Measurements from ENCODE around the gene GFOD1. TPM values are rescaled to one million over a fixed set of nuclear protein-coding genes. Genes with fewer than 3 reads are reported as not detected.

GFOD1 gene
- total and polyA plus RNA-seq, 2 of the 4 experiments (the other 2 are of a cell fraction), result 1.8 to 3.4 TPM

- POLR2A ChIA-PET (ENCODE audit: unreplicated experiment), result no interaction called here
- no peak overlapping the region for H2AK9ac ChIP-seq (replicated peaks; ENCODE audit: low read depth, low read length, poor library complexity)
- no peak overlapping the region; the same call in none of the 2 replicates for H3K14ac ChIP-seq (replicated peaks; ENCODE audit: low read depth, low read length)
- TF ChIP-seq MAFK (IDR thresholded peaks at IDR 0.05; ENCODE audit: low read depth, low read length) (no peak), SMC3 (IDR thresholded peaks at IDR 0.05; ENCODE audit: low read depth, low read length) (no peak)
- no peak overlapping the region; the same call in 1 of the 2 replicates for H3K18ac ChIP-seq (ENCODE audit: low read depth, low read length)
- H3K9me1 ChIP-seq (ENCODE audit: insufficient read depth, low read length), result peaks cover 19% of the 10 kb centered on the region
- peaks cover 0 to 46% of the 10 kb centered on the region in 2 experiments; a peak in 2 of 4 replicates for H3K79me1 ChIP-seq (ENCODE audit: low read depth in 1 of 2, low read length in 2 of 2)
- no peak overlapping the region for H4K8ac ChIP-seq (ENCODE audit: low read depth in 2 of 2, low read length in 2 of 2)
- no peak overlapping the region for H4K5ac ChIP-seq (ENCODE audit: low read depth, low read length)
- H4K91ac ChIP-seq (ENCODE audit: insufficient read depth, low read depth, low read length), result no peak overlapping the region
- 0 out of 2 replicates have a peak overlapping the region, but pooled peaks have one; percentile 17 for H3K4ac ChIP-seq (ENCODE audit: low read depth, low read length)
- no TSS peak for BruUV-seq (replicated peaks)
- H2BK120ac ChIP-seq (ENCODE audit: low read depth, low read length), result no peak overlapping the region
- DNase-seq, result no peak
- dilution Hi-C loops (cut with HindIII; ENCODE audit: low sequenced_read_pairs, unreplicated experiment), result no loop called here
- H3K27me3 ChIP-seq (ENCODE audit: control insufficient read depth, insufficient read depth, low read length), result no peaks in the 10 kb centered on the region
- no peak overlapping the region for H3K27ac ChIP-seq (ENCODE audit: insufficient read depth, low read length)
- peaks cover 4% of the 10 kb centered on the region for H3K9me3 ChIP-seq (ENCODE audit: control insufficient read depth, insufficient read depth, low read length)
- WGBS, 2 experiments (ENCODE audit: extremely low coverage in 2 of 2, insufficient read length in 1 of 2), result 80% methylated on average over 1 of the region's 6 CpGs; no CpG with 5 or more reads in 1 of the 2 experiments
- no peak overlapping the region for H3K23ac ChIP-seq (ENCODE audit: low read depth, low read length)
- no peak overlapping the region for H3K4me3 ChIP-seq (ENCODE audit: insufficient read depth, low read depth, low read length)
- H4K20me1 ChIP-seq (ENCODE audit: insufficient read depth, low read length), result 0 out of 2 replicates have a peak, but pooled peaks cover 4% of the 10 kb centered on the region
- H2AK5ac ChIP-seq (ENCODE audit: low read depth, low read length), result peak overlapping the region; percentile 12; the same call in 1 of the 2 replicates
- no peak overlapping the region for H3K56ac ChIP-seq (ENCODE audit: extremely low read depth, insufficient read depth, low read length)
- no peaks in the 10 kb centered on the region for H3K36me3 ChIP-seq (ENCODE audit: control insufficient read depth, insufficient read depth, low read length)
- intact Hi-C loops (cut with micrococcal nuclease), result no loop called here
- in situ Hi-C loops (cut with MboI; ENCODE audit: low sequenced_read_pairs), result no loop called here
- CTCF ChIA-PET, result no interaction called here
- no peak for ATAC-seq (ENCODE audit: low read depth)
- H2BK20ac ChIP-seq (ENCODE audit: low read depth, low read length), result no peak overlapping the region
- H2BK15ac ChIP-seq (ENCODE audit: low read depth, low read length), result no peak overlapping the region
- no peak overlapping the region for H3K4me2 ChIP-seq (ENCODE audit: low read depth, low read length)
- H3K9ac ChIP-seq (ENCODE audit: low read depth, low read length), result no peak overlapping the region
- peaks cover 16% of the 10 kb centered on the region for H3K4me1 ChIP-seq (ENCODE audit: control insufficient read depth, insufficient read depth, low read length)
- no peak overlapping the region for H2AFZ ChIP-seq (replicated peaks; ENCODE audit: low read length, poor library complexity)
- no peak overlapping the region for H2BK5ac ChIP-seq (ENCODE audit: low read depth, low read length, poor library complexity, severe bottlenecking)
Observed at GRCh38 chr6:13466304-13467215, 20.8 kb downstream of the GFOD1 start.
